IPS DF 19.7 (cell line): ENCODE data around the gene TOR1B.

Source experiments
- DNase-seq: peaks from one replicate; pipeline ENCODE4 v3.0.0-alpha.2; 2013; ENCODE audit warnings: low read depth, low spot score

The TOR1B gene

DNA sequence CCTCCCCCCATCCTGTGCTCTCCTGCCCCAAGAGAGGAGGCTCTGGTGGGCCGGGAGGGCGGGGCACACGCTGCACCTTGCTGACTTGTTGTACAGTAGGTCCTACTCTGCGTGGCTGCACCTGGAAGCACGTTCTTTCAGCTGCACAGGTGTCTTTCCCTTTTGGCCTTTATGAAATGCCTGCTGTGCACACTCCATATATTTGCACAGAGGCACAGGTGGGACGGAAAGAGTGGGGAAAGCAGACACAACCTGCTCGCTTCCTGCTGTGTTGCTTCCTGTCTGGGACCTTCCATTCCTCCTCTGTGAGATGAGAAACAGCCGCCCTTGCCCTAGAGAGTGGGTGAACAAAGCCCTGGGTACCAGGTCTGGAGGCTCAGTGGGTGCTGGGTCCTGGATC lies 37.0 kb downstream of the TOR1B start:
- no peak for DNase-seq

DNA sequence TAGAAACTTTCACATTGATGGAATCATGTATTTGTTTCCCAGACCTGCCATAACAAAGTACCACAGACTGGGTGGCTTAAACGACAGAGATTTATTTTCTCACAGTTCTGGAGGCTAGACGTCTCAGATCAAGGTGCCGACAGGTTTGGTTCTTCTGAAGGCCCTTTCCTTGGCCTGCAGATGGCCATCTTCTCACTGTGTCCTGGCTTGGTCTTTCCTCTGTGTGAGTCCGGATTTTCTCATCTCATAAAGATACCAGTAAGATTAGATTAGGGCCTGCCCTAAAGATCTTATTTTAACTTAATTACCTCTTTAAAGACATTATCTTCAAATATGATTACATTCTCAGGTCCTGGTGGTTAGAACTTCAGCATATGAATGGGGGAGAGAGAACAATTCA lies 38.1 kb downstream of the TOR1B start:
- DNase-seq, result no peak

DNA sequence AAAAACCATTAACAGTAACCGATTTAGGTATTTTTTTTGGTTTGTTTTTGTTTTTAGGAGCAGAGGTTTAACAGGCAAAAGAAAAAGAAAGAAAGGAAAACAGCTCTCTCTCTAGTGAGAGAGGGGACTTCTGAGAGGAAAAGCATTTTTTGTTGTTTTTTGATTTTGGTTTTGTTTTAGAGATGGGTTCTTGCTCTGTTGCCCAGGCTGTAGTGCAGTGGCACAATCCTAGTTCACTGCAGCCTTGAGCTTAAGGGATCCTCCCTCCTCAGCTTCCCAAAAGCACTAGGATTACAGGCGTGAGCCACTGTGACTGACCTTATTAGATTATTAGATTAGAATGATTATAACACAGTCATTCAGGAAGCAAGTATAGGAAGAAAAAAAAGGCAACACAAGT lies 42.4 kb downstream of the TOR1B start:
- DNase-seq, result no peak

DNA sequence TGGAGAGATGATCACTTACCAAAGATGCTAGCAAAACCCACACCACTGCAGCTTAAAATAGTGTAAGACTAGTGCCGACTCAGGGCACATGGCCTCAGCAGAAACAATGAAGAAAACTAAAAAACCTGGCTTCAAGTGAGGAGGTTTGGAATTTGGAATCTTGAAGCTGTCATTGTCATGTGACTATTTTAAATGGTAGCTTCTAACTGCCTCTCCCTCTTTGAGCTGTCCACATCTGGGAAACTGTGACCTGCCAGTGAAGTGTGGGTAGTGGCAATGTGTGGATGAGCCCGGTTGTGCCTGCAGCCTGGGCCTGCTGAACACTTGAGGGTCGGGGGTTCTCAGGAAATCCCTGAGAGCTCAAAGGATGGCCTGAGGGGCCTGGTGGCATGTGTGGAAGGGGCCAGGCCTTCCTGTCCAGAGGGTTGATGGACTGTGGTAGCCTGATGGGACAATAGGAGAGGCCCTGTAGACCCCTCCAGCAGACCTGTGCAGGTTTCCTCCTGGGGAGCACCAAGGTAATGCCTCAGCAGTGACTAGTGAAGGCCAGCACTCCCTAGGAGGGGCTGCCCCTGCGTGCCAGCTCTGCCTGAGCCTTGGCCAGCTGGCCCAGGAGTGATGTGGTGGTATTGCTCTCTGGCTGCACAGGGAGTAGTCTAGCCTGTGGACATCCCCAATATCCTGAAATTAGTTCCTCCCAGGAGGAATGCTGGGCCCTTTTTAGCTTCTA lies 45.9 kb downstream of the TOR1B start:
- no peak for DNase-seq

DNA sequence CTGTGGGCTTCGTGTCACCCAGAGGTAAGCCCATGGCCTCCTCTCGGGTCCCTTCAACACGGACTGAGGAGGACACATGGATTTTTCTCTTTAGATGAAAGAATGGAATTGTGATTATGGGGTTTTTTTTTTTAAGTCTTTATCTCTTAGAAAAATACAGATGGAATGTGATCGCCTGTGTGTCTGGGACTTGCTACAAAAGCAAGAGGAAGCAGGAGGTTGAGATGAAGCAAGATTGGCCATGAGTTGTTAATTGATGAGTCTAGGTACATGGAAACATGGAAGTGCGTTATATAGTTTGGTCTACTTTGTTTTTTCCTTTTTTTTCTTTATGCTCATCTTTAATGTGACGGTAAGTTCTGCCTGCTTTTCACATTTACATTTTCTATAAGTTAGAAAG lies 46.9 kb downstream of the TOR1B start:
- no peak for DNase-seq

DNA sequence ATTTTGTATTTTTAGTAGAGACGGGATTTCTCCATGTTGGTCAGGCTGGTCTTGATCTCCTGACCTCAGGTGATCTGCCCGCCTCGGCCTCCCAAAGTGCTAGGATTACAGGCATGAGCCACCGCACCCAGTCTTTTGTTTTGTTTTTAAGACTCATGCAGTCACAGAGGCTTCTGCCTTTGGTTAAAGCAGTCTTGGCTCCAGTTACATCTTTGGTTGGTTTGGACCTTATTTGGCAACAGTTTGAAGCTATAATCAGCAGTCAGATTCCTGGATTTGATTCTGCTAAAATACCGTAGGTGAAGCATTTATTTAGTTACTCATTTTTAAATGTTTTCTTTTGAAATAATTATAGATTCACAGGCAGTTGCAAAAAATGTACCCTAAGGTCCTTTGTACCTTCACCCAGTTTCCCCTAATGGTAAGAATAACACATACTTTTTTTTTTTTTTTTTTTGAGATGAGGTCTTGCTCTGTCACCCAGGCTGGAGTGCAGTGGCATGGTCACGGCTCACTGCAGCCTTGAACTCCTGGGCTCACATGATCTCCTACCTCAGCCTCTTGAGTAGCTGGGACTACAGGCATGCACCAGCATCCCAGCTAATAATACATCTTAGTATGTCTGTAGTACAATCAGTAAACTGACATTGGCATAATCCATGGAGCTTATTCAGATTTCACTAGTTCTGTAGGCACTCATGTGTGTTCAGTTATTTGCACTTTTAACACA lies 48.0 kb downstream of the TOR1B start:
- no peak for DNase-seq

DNA sequence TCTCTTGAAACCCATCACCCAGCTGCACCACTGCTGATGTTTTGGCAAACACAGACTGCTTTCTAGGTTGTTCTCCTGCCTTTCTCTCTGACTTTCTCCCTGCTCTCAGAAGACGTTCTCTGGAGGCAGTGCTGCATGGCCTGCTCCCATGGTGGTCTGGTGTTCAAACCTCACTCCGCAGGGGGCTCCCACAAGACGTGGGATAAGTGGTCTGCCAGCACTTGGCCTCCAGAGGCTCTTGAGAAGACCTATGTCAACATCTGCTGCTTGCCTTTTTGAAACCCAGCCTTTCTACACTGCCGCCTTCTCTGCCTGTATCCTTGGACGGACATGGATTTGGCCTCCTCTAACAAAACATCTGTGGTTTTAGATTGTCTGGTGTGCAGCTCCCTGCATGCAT lies 48.8 kb downstream of the TOR1B start:
- DNase-seq, result no peak

DNA sequence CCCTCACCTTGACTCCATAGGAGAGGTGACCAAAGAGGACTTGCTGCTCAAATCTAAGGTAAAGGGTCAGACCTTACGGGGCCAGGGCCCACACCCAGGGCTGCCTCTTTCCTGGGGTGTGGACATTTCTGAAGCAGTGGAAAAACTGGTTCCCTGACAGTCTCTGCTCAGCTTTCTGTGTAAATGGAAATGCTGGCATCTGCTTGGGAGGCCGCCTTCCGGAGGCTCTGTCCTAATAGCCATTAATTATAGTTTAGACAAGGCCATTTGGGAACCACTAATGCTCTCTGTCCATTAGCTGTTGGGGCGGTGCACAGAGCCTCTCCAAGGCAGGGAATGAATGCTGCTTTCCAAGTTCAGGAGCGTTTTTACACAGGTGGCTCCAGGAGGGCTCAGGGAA lies 49.6 kb downstream of the TOR1B start:
- DNase-seq, result no peak

DNA sequence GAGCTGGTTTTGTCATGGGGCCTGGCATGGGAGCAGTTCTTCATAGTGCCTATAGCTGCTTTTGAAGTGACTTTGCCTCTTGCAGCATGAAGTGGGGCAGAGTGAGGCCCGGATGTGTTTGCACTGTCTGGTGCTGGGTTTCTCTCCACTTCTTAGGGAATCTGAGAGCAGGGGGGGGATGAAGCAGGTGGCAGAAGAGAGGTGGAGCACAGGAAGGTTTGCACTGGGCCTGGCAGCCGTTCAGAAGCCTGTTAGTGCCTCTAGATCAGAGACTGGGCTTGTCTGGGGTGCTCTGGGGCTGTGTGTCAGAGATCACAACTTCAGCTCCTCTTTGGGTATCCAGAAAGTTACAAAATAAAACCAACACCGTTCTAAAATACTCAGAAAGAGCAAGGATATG lies 50.6 kb downstream of the TOR1B start:
- no peak for DNase-seq

DNA sequence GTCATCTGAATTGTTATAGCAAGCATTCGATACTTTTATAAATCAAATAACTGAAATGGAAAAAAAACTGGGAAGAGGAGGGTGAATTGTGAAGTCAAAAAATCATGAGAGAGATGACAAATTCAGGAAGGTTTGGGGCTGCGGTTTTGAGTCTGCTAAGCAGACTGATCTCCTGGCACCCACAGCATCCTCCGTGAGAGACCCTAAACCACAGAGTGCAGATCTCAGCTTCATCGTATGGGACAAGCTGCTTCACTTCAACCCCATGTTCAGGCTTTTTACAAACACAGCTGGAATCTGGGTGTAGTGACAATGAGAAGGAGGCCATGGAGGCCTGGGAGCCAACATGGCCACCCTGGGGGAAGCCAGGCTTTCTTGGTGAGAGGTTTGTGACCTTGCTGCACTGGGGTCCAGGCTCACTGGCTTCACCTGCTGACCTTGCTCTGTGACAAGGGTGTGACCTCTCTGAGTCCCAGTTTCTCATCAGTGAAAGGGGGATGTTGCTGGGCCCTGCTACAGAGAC lies 51.7 kb downstream of the TOR1B start:
- DNase-seq, result no peak

DNA sequence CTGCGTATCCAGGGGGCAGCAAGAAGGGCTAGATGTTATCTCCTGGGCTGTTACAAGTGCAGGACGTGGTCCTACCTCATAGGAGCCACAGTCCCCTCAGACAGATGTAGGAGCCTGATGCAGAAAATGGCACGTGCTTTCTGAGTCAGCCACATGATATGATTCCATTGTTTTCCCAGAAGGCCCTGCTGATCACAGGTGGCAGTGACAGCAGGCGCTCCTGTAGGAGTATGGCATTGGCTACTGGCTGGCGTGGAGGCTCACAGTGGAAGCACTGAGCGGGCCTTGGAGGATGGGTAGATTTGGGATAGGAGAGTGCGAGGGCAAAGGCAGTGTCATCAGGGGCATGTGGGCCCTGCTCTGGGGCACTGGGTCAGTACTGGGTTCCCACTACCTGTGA lies 54.2 kb downstream of the TOR1B start:
- DNase-seq, result no peak

DNA sequence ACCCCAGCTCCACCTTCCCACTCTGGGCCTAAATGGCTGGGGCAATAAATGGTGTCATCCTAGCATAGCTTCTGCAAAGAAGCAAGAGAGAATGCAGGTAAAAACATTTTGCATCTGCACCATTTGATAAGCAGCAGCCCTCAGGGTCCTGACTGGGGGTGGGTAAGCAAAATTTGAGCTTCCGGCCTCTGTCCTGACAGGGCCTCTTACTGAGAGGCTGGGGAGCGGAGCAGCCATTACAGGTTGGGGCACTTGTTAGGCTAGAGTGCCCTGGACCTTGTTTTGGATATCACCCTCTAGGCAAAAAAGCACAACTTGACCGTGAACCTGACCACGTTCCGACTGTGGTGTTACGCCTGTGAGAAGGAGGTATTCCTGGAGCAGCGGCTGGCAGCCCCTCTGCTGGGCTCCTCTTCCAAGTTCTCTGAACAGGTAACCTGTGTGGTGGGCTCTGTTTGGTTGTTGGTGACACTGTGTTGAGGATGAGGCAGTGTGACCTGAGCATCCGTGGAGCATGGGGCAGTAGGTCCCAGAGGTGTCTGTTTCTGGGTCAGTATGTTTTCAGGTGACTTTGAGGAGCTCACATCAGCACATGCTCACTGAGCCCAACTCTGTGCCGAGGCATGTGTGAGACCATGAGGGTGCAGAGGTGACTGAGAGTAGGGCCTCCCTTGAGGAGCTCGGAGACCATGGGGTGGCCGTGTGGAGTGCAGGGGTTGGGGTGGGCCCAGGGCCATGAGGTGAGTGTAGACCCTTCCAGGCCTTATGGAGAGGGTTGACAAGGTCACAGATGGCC lies 55.4 kb downstream of the TOR1B start:
- no peak for DNase-seq
